ENCODE results near the gene GPR61.

- TF ChIP-seq BMI1 (IDR thresholded peaks at IDR 0.05; ENCODE audit: low read length) (no peak), NFIC (IDR thresholded peaks at IDR 0.05) (no peak), CTCF (IDR thresholded peaks at IDR 0.05 in 2 of 3, conservative IDR thresholded peaks at IDR 0.05 in 1 of 3; ENCODE audit: insufficient read depth in 2 of 3, low read depth in 1 of 3, low read length in 3 of 3) (no peak), E2F3 (CRISPR knock-in tag; IDR thresholded peaks at IDR 0.05) (no peak), BRF2 (IDR thresholded peaks at IDR 0.05; ENCODE audit: borderline replicate concordance, insufficient read depth, insufficient read length) (no peak), FOXJ3 (CRISPR knock-in tag; IDR thresholded peaks at IDR 0.05) (no peak), FOSL1 (tag; conservative IDR thresholded peaks at IDR 0.05) (no peak), EP300 (IDR thresholded peaks at IDR 0.05; ENCODE audit: low read length) (no peak), TAF15 (IDR thresholded peaks at IDR 0.05; ENCODE audit: low read depth, low read length) (no peak), ATF2 (CRISPR knock-in tag; IDR thresholded peaks at IDR 0.05) (no peak), POLR2AphosphoS5 (IDR thresholded peaks at IDR 0.05; ENCODE audit: control insufficient read depth, insufficient read depth, low read depth, low read length) (no peak)
Observed at GRCh38 chr1:109508001-109508872, 31.4 kb upstream of the GPR61 start.

Measured in K562 (cell line).